B cell (primary cell): ENCODE measurements around the gene KRT80. TPM values are rescaled to one million over a fixed set of nuclear protein-coding genes. Genes with fewer than 3 reads are reported as not detected.

Experiments
- ATAC-seq: fragments of 200-7000 bp; cut with Tn5 transposase; one replicate; pipeline ENCODE4 v1.10.0; 2021; ENCODE audit warnings: low read depth, mild to moderate bottlenecking, moderate number of reproducible peaks, moderate library complexity
- CTCF ChIA-PET: fragments of 350-600 bp; sonication (Branson Sonifier 250); formaldehyde crosslinking; loops from one replicate; lab custom pipeline; 2021; ENCODE audit warnings: antibody characterized with exemption, inconsistent platforms; lab: Charles Lee
- POLR2A ChIA-PET: fragments of 350-600 bp; sonication (Branson Sonifier 250); formaldehyde crosslinking; loops from one replicate; lab custom pipeline; 2021; ENCODE audit warnings: antibody characterized with exemption; lab: Charles Lee
- DNase-seq: peaks from one replicate; pipeline ENCODE4 v3.0.0; 2013
- H2AFZ ChIP-seq: 2 replicates; pipeline ENCODE4 v1.6.1; 2012; ENCODE audit warnings: mild to moderate bottlenecking, low read depth, low read length; ENCODE audit not compliant: insufficient read depth, poor library complexity, severe bottlenecking
- H3K27ac ChIP-seq, 2 donors: 1 replicate in 1 of 2; 2 replicates in 1 of 2; pipeline ENCODE4 v1.5.1; 2012 to 2013; ENCODE audit warnings: low read length in 2 of 2, mild to moderate bottlenecking in 2 of 2, moderate library complexity in 1 of 2
- H3K27me3 ChIP-seq, 4 experiments: fragments of 200-600 bp in 1 of 4; sonication (generic) in 1 of 4; replicated peaks in 1 of 4; 1 replicate in 2 of 4; 2 replicates in 2 of 4; pipeline versions ENCODE4 v1.6.1 to v1.7.0; 2013 to 2016; ENCODE audit warnings: low read length in 3 of 4, mild to moderate bottlenecking in 2 of 4, mixed read lengths in 1 of 4, moderate library complexity in 1 of 4; ENCODE audit not compliant: insufficient read depth in 4 of 4, control insufficient read depth in 3 of 4; ENCODE audit errors: control extremely low read depth in 1 of 4
- H3K36me3 ChIP-seq, 2 experiments: replicated peaks in 1 of 2; 1 replicate in 1 of 2; 2 replicates in 1 of 2; pipeline versions ENCODE4 v1.6.1 to v1.7.1; 2013; ENCODE audit warnings: low read length in 1 of 2; ENCODE audit not compliant: insufficient read depth in 2 of 2, control insufficient read depth in 1 of 2; ENCODE audit errors: control extremely low read depth in 1 of 2, extremely low read depth in 1 of 2
- H3K4me1 ChIP-seq, 2 donors: fragments of 200-600 bp in 1 of 2; sonication (generic) in 1 of 2; 1 replicate in 1 of 2; 2 replicates in 1 of 2; pipeline versions ENCODE4 v1.5.1 to v1.6.1; 2013 to 2017; ENCODE audit warnings: low read length in 2 of 2; ENCODE audit not compliant: control insufficient read depth in 2 of 2, insufficient read depth in 2 of 2
- H3K4me2 ChIP-seq: replicated peaks from 2 replicates; pipeline ENCODE3; 2012; ENCODE audit warnings: mild to moderate bottlenecking, low read depth, low read length; ENCODE audit not compliant: poor library complexity, severe bottlenecking
- H3K4me3 ChIP-seq, 5 experiments: fragments of 200-600 bp in 1 of 5; sonication (generic) in 1 of 5; 1 replicate in 3 of 5; 2 replicates in 2 of 5; pipeline versions ENCODE4 v1.5.1 to v1.7.0; 2011 to 2016; ENCODE audit warnings: low read length in 4 of 5, mild to moderate bottlenecking in 4 of 5, low read depth in 2 of 5, control low read depth in 1 of 5, moderate library complexity in 1 of 5; ENCODE audit not compliant: insufficient read depth in 1 of 5; ENCODE audit errors: control extremely low read depth in 1 of 5, extremely low read depth in 1 of 5
- H3K79me2 ChIP-seq: fragments of 200-600 bp; sonication (generic); one replicate; pipeline ENCODE4 v1.6.0; 2016; ENCODE audit warnings: low read length; ENCODE audit not compliant: control insufficient read depth, insufficient read depth
- H3K9ac ChIP-seq: fragments of 200-600 bp; sonication (generic); 2 replicates; pipeline ENCODE4 v1.6.1; 2017; ENCODE audit warnings: mild to moderate bottlenecking, low read length, moderate library complexity
- H3K9me3 ChIP-seq, 3 donors: one replicate each; pipeline versions ENCODE4 v1.6.1 to v1.7.1; 2013; ENCODE audit warnings: low read length in 2 of 3; ENCODE audit not compliant: control insufficient read depth in 2 of 3, insufficient read depth in 1 of 3; ENCODE audit errors: control extremely low read depth in 1 of 3
- H4K20me1 ChIP-seq: 2 replicates; pipeline ENCODE4 v1.6.0; 2012; ENCODE audit warnings: mild to moderate bottlenecking, low read length; ENCODE audit not compliant: insufficient read depth, control insufficient read depth, poor library complexity, severe bottlenecking
- H3K27ac Mint-ChIP-seq: one replicate; pipeline ENCODE4 v1.8.0; 2021; ENCODE audit warnings: mixed read lengths
- H3K27me3 Mint-ChIP-seq: one replicate; pipeline ENCODE4 v1.8.0; 2021; ENCODE audit warnings: mixed read lengths
- H3K4me1 Mint-ChIP-seq: one replicate; pipeline ENCODE4 v1.8.0; 2021; ENCODE audit warnings: mixed read lengths
- H3K4me3 Mint-ChIP-seq: one replicate; pipeline ENCODE4 v1.8.0; 2021; ENCODE audit warnings: mixed read lengths
- H3K9me3 Mint-ChIP-seq: one replicate; pipeline ENCODE4 v1.8.0; 2022; ENCODE audit warnings: mixed read lengths; ENCODE audit not compliant: insufficient read depth
- CTCF ChIP-seq: fragments of 200-600 bp; IDR thresholded peaks from one replicate; pipeline ENCODE4 v1.8.0; 2022; ENCODE audit warnings: antibody characterized with exemption, mild to moderate bottlenecking
- EZH2 ChIP-seq: IDR thresholded peaks from 2 replicates; pipeline ENCODE4 v1.6.1; 2012; ENCODE audit warnings: borderline replicate concordance, low read depth, mild to moderate bottlenecking, moderate library complexity, low read length; ENCODE audit not compliant: insufficient read depth, poor library complexity, severe bottlenecking
- WGBS: methylation state at CpG from one replicate; pipeline ENCODE4 v1.1.5; 2013; ENCODE audit warnings: missing lambda C conversion rate; ENCODE audit not compliant: insufficient coverage; 5-methylcytosine and 5-hydroxymethylcytosine counted together
- intact Hi-C: fragments of 100-400 bp; cut with micrococcal nuclease; formaldehyde crosslinking; loops from one replicate; pipeline ENCODE4 v1.10.0; 2022
- polyA plus RNA-seq: library from polyadenylated mRNA; depleted of rRNA; stranded (reverse); fragments of >200 nt; gene quantifications from 2 replicates; pipeline ENCODE4 v1.2.3, GENCODE V29; 2012
- total RNA-seq, 2 donors: library from RNA; stranded (reverse); fragments of 120-200 nt in 1 of 2; gene quantifications; 1 replicate in 1 of 2; 2 replicates in 1 of 2; pipeline versions ENCODE4 v1.2.3 to v1.2.4, GENCODE V29; 2013 to 2022

The KRT80 gene
- total and polyA plus RNA-seq, 2 donors (not counting 1 experiment from before 2014, with no cell fraction given) = not detected

GRCh38 chr12:52212701-52213563, 21.1 kb upstream of the KRT80 start:
- Histone ChIP-seq H3K4me2 (no peak overlapping the region), H3K9me3 (no peaks in the 10 kb centered on the region), H3K27ac (no peak overlapping the region), H3K79me2 (no peaks in the 10 kb centered on the region), H3K27me3 (peaks cover 0 to 4% (median 0%) of the 10 kb centered on the region in 4 experiments), H3K36me3 (no peaks in the 10 kb centered on the region), H3K4me3 (no peak overlapping the region), H4K20me1 (no peaks in the 10 kb centered on the region), H3K9ac (no peak overlapping the region), H3K4me1 (no peaks in the 10 kb centered on the region), H2AFZ (no peak overlapping the region)
- WGBS = 73% methylated on average over 12 of the region's 13 CpGs
- Mint-ChIP-seq H3K27me3 (peaks cover 47% of the 10 kb centered on the region), H3K4me3 (no peak overlapping the region), H3K27ac (no peak overlapping the region), H3K4me1 (no peaks in the 10 kb centered on the region), H3K9me3 (no peaks in the 10 kb centered on the region)
- ATAC-seq (no peak), DNase-seq (no peak)
- TF ChIP-seq EZH2 (no peak), CTCF (no peak)
- POLR2A ChIA-PET = no interaction called here
- CTCF ChIA-PET = interaction anchor here (1.3 kb wide), 1 partner anchor 9 kb away, joined by 3 read pairs; no protein-coding TSS in a partner anchor
- intact Hi-C loops = no loop called here
